Ascending aorta (tissue), 2 donors: ENCODE data around the gene MPPED1. TPM values are rescaled to one million over a fixed set of nuclear protein-coding genes. Genes with fewer than 3 reads are reported as not detected.

Experiments
- DNase-seq, 2 donors: peaks; one replicate each; pipeline ENCODE4 v3.0.0-alpha.2; 2019; ENCODE audit warnings: low spot score in 2 of 2
- H3K27ac ChIP-seq, 2 donors: fragments of 200-600 bp; sonication (generic); one replicate each; pipeline ENCODE4 v1.5.1; 2016 to 2017; ENCODE audit warnings: mild to moderate bottlenecking in 1 of 2
- H3K27me3 ChIP-seq: fragments of 200-600 bp; sonication (generic); one replicate; pipeline ENCODE4 v1.5.1; 2017
- H3K36me3 ChIP-seq, 2 donors: fragments of 200-600 bp; sonication (generic); one replicate each; pipeline ENCODE4 v1.5.1; 2016
- H3K4me1 ChIP-seq, 2 donors: fragments of 200-600 bp; sonication (generic); one replicate each; pipeline ENCODE4 v1.5.1; 2016 to 2017; ENCODE audit warnings: mild to moderate bottlenecking in 1 of 2
- H3K4me3 ChIP-seq, 2 donors: fragments of 200-600 bp; sonication (generic); one replicate each; pipeline ENCODE4 v1.5.1; 2016 to 2017; ENCODE audit warnings: mild to moderate bottlenecking in 1 of 2
- H3K9me3 ChIP-seq, 2 donors: fragments of 200-600 bp; sonication (generic); one replicate each; pipeline ENCODE4 v1.5.1; 2016
- intact Hi-C: fragments of 100-400 bp; cut with DNase I; formaldehyde crosslinking; loops from one replicate; pipeline ENCODE4 v1.15.1; 2023
- total RNA-seq: library from RNA; depleted of rRNA; stranded (reverse); fragments of >200 nt; gene quantifications from one replicate; pipeline ENCODE4 v1.1.0, GENCODE V29; 2016
- TF ChIP-seq, protein P1 (sequence below), 3 experiments: fragments of 200-600 bp in 2 of 3; fragments of 450-650 bp in 1 of 3; sonication (generic) in 2 of 3; IDR thresholded peaks; one replicate each; pipeline ENCODE4 v1.5.1; 2016 to 2019; ENCODE audit warnings: antibody characterized with exemption in 3 of 3, mild to moderate bottlenecking in 1 of 3, moderate library complexity in 1 of 3

MPPED1 gene
- total RNA-seq, 1 donor from 2014 or later: not detected

DNA sequence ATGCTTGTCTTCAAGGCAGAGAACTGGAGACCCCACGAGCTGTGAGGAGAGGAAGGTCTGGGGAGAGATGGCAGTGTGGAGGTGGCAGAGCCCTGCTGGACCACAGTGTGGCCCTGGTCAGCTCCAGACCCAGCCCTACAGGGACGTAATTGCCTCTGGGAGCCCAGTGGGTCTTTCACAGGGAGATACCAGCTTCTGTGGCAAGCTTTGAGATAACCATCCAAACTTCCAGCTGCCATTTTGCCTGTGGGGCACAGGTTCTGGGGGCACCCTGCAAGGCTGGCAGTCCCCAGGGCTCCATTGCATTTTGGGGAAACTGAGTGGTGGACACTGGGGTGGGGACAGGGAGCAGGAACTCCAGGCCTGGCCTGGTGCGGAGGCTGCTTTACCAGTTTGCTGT is 10.2 kb upstream of the MPPED1 start:
- no peaks in the 10 kb centered on the region for H3K4me1 ChIP-seq
- DNase-seq: no peak
- no peaks in the 10 kb centered on the region for H3K9me3 ChIP-seq
- TF ChIP-seq, protein P1, sequence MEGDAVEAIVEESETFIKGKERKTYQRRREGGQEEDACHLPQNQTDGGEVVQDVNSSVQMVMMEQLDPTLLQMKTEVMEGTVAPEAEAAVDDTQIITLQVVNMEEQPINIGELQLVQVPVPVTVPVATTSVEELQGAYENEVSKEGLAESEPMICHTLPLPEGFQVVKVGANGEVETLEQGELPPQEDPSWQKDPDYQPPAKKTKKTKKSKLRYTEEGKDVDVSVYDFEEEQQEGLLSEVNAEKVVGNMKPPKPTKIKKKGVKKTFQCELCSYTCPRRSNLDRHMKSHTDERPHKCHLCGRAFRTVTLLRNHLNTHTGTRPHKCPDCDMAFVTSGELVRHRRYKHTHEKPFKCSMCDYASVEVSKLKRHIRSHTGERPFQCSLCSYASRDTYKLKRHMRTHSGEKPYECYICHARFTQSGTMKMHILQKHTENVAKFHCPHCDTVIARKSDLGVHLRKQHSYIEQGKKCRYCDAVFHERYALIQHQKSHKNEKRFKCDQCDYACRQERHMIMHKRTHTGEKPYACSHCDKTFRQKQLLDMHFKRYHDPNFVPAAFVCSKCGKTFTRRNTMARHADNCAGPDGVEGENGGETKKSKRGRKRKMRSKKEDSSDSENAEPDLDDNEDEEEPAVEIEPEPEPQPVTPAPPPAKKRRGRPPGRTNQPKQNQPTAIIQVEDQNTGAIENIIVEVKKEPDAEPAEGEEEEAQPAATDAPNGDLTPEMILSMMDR (IDR thresholded peaks at IDR 0.05): no peak
- no peak overlapping the region for H3K27ac ChIP-seq
- H3K27me3 ChIP-seq: no peaks in the 10 kb centered on the region
- H3K36me3 ChIP-seq: no peaks in the 10 kb centered on the region
- intact Hi-C loops: no loop called here
- no peak overlapping the region for H3K4me3 ChIP-seq

DNA sequence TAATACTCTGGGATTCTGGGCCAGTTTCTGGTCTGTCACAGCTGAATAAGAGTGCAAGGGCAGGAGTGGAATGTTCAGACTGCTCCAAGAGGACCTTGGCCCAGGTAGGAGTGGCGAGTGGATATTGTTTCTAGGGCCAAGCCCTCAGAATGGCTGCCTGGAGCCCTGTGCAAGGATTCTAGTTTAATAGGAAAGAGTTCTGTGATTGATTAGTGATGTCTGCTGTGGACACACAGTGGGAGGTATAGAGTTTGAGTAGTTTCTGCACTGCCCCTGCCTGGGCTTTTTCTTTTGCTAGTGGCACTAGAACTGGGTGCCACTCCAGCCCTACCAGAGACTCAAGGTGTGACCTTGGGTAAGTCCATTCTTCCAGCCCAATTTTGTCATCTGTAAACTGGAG is 9.7 kb upstream of the MPPED1 start:
- TF ChIP-seq, protein P1 (IDR thresholded peaks at IDR 0.05): no peak
- no peaks in the 10 kb centered on the region for H3K9me3 ChIP-seq
- no peak for DNase-seq
- intact Hi-C loops: no loop called here
- no peak overlapping the region for H3K4me3 ChIP-seq
- no peaks in the 10 kb centered on the region for H3K4me1 ChIP-seq
- no peak overlapping the region for H3K27ac ChIP-seq
- no peaks in the 10 kb centered on the region for H3K27me3 ChIP-seq
- H3K36me3 ChIP-seq: no peaks in the 10 kb centered on the region

DNA sequence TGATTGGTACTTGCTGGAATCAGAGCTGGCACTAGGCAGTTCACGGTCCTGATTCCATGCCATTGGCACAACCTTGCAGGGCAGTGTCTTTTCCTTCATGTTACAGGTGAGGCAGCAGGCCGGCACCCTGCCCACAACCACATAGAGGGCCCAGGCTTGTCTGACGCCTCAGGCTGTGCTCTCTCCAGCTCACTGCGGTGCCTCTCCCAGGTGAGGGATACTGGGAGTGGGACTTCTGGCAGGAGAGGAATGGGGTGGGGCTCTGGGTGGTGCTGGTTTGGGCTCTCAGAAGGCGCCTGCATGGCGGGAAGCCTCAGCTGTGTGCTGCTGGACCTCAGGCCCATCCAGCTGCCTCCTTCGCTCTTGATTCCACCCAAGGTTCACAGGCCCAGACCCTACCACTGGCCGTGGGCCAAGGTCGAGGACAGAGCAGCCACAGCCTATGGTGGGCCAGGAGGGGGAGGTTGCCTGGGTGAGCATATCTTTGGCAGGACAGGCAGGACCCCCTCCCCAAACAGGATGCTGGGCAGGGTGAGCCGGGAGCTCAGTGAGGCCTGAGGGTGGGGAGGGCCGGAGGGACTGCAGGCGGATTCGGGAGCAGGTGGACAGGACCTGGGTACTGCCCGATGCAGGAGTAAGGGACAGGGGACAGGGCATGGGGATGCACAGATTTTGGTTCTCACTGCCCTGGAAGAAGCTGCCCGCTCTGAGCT is 7.0 kb upstream of the MPPED1 start:
- Histone ChIP-seq H3K27ac (no peak overlapping the region), H3K4me3 (no peak overlapping the region), H3K27me3 (no peaks in the 10 kb centered on the region), H3K9me3 (no peaks in the 10 kb centered on the region), H3K36me3 (no peaks in the 10 kb centered on the region), H3K4me1 (no peaks in the 10 kb centered on the region)
- intact Hi-C loops: no loop called here
- DNase-seq: no peak
- TF ChIP-seq, protein P1 (IDR thresholded peaks at IDR 0.05): no peak

DNA sequence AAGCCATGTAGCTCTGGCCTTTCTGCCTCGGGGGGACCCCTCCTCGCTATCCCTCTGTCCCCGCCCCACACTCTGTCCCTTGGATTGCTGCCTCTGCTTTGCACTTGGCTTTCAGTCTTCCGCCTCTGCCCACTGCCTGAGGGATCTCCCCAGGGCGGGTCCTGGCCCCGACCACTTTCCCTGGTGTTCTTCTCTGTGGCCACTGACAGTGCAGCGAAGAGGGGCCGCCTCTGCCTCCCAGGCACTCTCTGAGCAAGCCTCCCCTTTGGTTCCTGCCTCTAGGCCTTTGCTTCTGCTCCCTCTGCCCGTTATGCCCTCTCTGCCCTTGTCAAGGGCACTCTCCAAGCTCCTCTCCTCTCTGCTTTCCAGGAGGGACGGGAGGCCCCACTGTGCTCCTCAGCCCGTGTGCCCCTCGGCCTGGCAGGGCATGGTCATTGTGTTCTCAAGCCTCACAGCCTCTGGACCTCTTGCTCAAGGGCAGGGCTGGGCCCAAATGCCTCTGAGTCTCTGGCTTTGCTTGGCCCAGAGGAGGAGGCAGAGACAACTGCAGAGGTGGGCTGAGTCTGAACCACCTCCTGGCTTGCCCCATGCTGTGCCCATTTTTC is 5.5 kb upstream of the MPPED1 start:
- no peak for DNase-seq
- peaks cover 5% of the 10 kb centered on the region for H3K27me3 ChIP-seq
- H3K9me3 ChIP-seq: no peaks in the 10 kb centered on the region
- H3K36me3 ChIP-seq: no peaks in the 10 kb centered on the region
- H3K4me3 ChIP-seq: no peak overlapping the region
- H3K4me1 ChIP-seq: no peaks in the 10 kb centered on the region
- no peak overlapping the region for H3K27ac ChIP-seq
- intact Hi-C loops: no loop called here
- TF ChIP-seq, protein P1 (IDR thresholded peaks at IDR 0.05): no peak

DNA sequence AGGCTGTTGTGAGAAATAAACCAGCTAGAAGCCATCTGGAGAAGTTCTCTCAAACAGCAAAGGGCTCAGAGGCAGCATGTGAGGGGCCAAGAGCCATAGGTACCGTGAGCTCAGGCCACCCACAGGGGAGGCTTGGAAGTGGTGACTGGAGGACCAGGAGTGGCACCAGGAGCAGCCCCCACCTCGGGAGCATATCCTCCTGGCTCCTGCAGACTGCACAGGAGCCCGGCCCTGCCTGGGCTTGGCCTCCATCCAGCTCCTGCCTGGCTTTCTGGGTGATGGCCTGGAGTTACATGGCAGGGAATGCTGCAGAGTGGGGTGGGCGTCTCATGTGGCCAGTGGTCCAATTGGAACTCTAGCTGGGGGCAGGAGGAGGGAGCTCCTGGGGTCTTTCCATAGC is 4.2 kb upstream of the MPPED1 start:
- TF ChIP-seq, protein P1 (IDR thresholded peaks at IDR 0.05): no peak
- no peak for DNase-seq
- no peaks in the 10 kb centered on the region for H3K4me1 ChIP-seq
- intact Hi-C loops: no loop called here
- H3K36me3 ChIP-seq: no peaks in the 10 kb centered on the region
- no peak overlapping the region for H3K27ac ChIP-seq
- H3K9me3 ChIP-seq: no peaks in the 10 kb centered on the region
- no peak overlapping the region for H3K4me3 ChIP-seq
- H3K27me3 ChIP-seq: peaks cover 5% of the 10 kb centered on the region
